Transverse colon (tissue), 4 donors: Measurements from ENCODE around the gene RSPH4A. TPM values are rescaled to one million over a fixed set of nuclear protein-coding genes. Genes with fewer than 3 reads are reported as not detected.
"Not testable (repeated sequence)": the region's sequence is repeated elsewhere in the genome, so short reads cannot be mapped to it uniquely, and the experiment has no call there.

ENCODE experiments used
- DNase-seq: peaks from one replicate; pipeline ENCODE4 v3.0.0-alpha.2; 2019
- H3K27ac ChIP-seq, 4 donors: fragments of 200-600 bp; sonication (generic); 2 replicates each; pipeline ENCODE4 v1.5.1; 2016 to 2018; ENCODE audit warnings: inconsistent platforms in 4 of 4
- H3K27me3 ChIP-seq: fragments of 200-600 bp; sonication (generic); 2 replicates; pipeline ENCODE4 v1.5.1; 2017; ENCODE audit warnings: inconsistent platforms
- H3K36me3 ChIP-seq, 4 donors: fragments of 200-600 bp; sonication (generic); 2 replicates each; pipeline ENCODE4 v1.5.1; 2017 to 2019; ENCODE audit warnings: inconsistent platforms in 4 of 4
- H3K4me1 ChIP-seq, 4 donors: fragments of 200-600 bp; sonication (generic); 2 replicates each; pipeline ENCODE4 v1.5.1; 2017 to 2020; ENCODE audit warnings: inconsistent platforms in 4 of 4
- H3K4me3 ChIP-seq, 4 donors: fragments of 200-600 bp; sonication (generic); 1 replicate in 1 of 4; 2 replicates in 3 of 4; pipeline versions ENCODE4 v1.5.1 to v1.6.1; 2017 to 2019; ENCODE audit warnings: inconsistent platforms in 4 of 4
- H3K9me3 ChIP-seq, 2 donors: fragments of 200-600 bp; sonication (generic); 2 replicates each; pipeline ENCODE4 v1.5.1; 2017 to 2019; ENCODE audit warnings: inconsistent platforms in 2 of 2
- CTCF ChIP-seq, 5 experiments: fragments of 200-600 bp in 3 of 5; fragments of 450-650 bp in 2 of 5; sonication (generic) in 3 of 5; IDR thresholded peaks; 1 replicate in 2 of 5; 2 replicates in 3 of 5; pipeline ENCODE4 v1.5.1; 2016 to 2017; ENCODE audit warnings: antibody characterized with exemption in 5 of 5, inconsistent platforms in 3 of 5, mild to moderate bottlenecking in 2 of 5, moderate library complexity in 1 of 5
- EP300 ChIP-seq: sonication (generic); formaldehyde crosslinking; IDR thresholded peaks from one replicate; pipeline ENCODE4 v1.6.1; 2017; ENCODE audit warnings: antibody characterized with exemption, low read depth
- POLR2A ChIP-seq: fragments of 450-650 bp; IDR thresholded peaks from one replicate; pipeline ENCODE4 v1.6.1; 2016; ENCODE audit warnings: antibody characterized with exemption, mild to moderate bottlenecking, moderate library complexity
- POLR2AphosphoS5 ChIP-seq, 3 donors: sonication (generic); formaldehyde crosslinking; IDR thresholded peaks; one replicate each; pipeline ENCODE4 v1.6.1; 2016; ENCODE audit warnings: antibody characterized with exemption in 3 of 3
- WGBS, 2 donors: methylation state at CpG; one replicate each; pipeline ENCODE4 v1.1.5; 2018; ENCODE audit warnings: low coverage in 1 of 2; 5-methylcytosine and 5-hydroxymethylcytosine counted together
- in situ Hi-C, 4 donors: fragments of 200-750 bp; cut with MboI; loops; one replicate each; pipeline versions ENCODE4 v1.15.0 to v1.15.1; 2017; ENCODE audit warnings: low sequenced_read_pairs in 3 of 4, low pct_ligation_motif_present in 1 of 4, low pct_unique_long_range_greater_than_20kb in 1 of 4
- intact Hi-C: fragments of 100-400 bp; cut with DNase I; formaldehyde crosslinking; loops from one replicate; pipeline ENCODE4 v1.15.1; 2023; ENCODE audit warnings: low total_unique reads
- total RNA-seq, 4 donors: library from RNA; depleted of rRNA; stranded (reverse); fragments of >200 nt; gene quantifications; one replicate each; pipeline ENCODE4 v1.1.0, GENCODE V29; 2016

RSPH4A gene
- total RNA-seq, 4 donors from 2014 or later: 0.32 to 0.55 TPM; not detected in 2

GRCh38 chr6:116586738-116587137, 29.5 kb upstream of the RSPH4A start:
- no peak overlapping the region for H3K27ac ChIP-seq
- DNase-seq: no peak
- TF ChIP-seq POLR2AphosphoS5 (IDR thresholded peaks at IDR 0.05): no peak
- no peak for TF ChIP-seq POLR2A
- TF ChIP-seq CTCF (IDR thresholded peaks at IDR 0.05): no peak
- TF ChIP-seq EP300: no peak
- H3K36me3 ChIP-seq: peaks cover 0 to 65% (median 21%) of the 10 kb centered on the region in 4 donors
- H3K4me1 ChIP-seq: no peaks in the 10 kb centered on the region
- no peak overlapping the region for H3K4me3 ChIP-seq
- H3K9me3 ChIP-seq: no peaks in the 10 kb centered on the region
- in situ Hi-C loops: no loop called here
- H3K27me3 ChIP-seq: no peaks in the 10 kb centered on the region
- intact Hi-C loops: no loop called here
- 93 to 97% methylated on average over 2 of the region's 2 CpGs for WGBS, 2 donors

DNA sequence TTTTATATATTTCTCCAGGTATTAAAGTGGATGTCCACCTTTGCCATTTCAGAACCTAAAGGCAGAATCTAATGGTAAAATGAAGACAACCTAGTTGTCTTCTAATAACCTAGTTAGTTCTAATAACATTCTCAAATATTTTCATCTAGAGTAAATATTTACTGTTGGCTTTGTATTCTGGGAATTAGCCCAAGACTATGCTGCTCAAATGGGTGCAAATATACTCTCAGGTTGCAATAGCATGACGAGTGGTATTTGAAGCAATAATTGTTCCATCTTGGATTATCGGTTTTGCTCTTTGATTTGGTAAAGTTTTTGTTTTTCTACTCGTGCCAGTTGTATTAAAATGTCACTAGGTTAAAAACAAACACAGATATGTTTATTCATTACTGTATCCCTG, 21.0 kb upstream of the RSPH4A start:
- H3K9me3 ChIP-seq: no peaks in the 10 kb centered on the region
- H3K4me3 ChIP-seq: no peak overlapping the region
- no peak overlapping the region for H3K27ac ChIP-seq
- WGBS, 2 donors: 74 to 86% methylated on average over 3 of the region's 3 CpGs
- H3K36me3 ChIP-seq: peaks cover 0 to 43% (median 15%) of the 10 kb centered on the region in 4 donors
- in situ Hi-C loops: no loop called here
- TF ChIP-seq CTCF (IDR thresholded peaks at IDR 0.05) (no peak), EP300 (no peak), POLR2A (no peak), POLR2AphosphoS5 (IDR thresholded peaks at IDR 0.05) (no peak)
- no peak for DNase-seq
- intact Hi-C loops: no loop called here
- H3K27me3 ChIP-seq: no peaks in the 10 kb centered on the region
- H3K4me1 ChIP-seq: no peaks in the 10 kb centered on the region

- TF ChIP-seq CTCF (IDR thresholded peaks at IDR 0.05) (no peak), POLR2AphosphoS5 (IDR thresholded peaks at IDR 0.05) (no peak), EP300 (no peak), POLR2A (no peak)
- in situ Hi-C loops (no loop called here), intact Hi-C loops (no loop called here)
- no peaks in the 10 kb centered on the region for H3K9me3 ChIP-seq
- no peak overlapping the region for H3K27ac ChIP-seq
- H3K4me1 ChIP-seq: no peaks in the 10 kb centered on the region
- no peaks in the 10 kb centered on the region for H3K27me3 ChIP-seq
- DNase-seq: no peak
- peaks cover 0 to 27% (median 8%) of the 10 kb centered on the region in 4 donors for H3K36me3 ChIP-seq
- no peak overlapping the region for H3K4me3 ChIP-seq
- WGBS, 2 donors: 86 to 93% methylated on average over 3 to 4 of the region's 4 CpGs
Measured at GRCh38 chr6:116596815-116597214, 19.5 kb upstream of the RSPH4A start.

GRCh38 chr6:116603916-116604315, 12.4 kb upstream of the RSPH4A start:
- H3K27me3 ChIP-seq, intact Hi-C loops, H3K4me3 ChIP-seq, H3K9me3 ChIP-seq, DNase-seq, H3K4me1 ChIP-seq, H3K27ac ChIP-seq, H3K36me3 ChIP-seq, in situ Hi-C loops: not testable (repeated sequence)
- WGBS, 2 donors: 85 to 92% methylated on average over 3 of the region's 3 CpGs

DNA sequence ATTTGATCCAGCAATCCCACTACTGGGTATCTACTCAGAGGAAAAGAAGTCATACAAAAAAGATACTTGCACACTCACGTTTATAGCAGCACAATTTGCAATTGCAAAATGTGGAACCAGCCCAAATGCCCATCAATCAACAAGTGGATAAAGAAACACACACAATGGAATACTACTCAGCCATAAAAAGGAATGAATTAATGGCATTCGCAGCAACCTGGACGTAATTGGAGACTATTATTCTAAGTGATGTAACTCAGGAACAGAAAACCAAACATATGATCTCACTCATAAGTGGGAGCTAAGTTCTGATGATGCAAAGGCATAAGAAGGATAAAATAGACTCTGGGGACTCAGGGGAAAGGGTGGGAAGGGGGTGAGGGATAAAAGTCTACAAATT, 11.4 kb upstream of the RSPH4A start:
- H3K4me3 ChIP-seq, H3K36me3 ChIP-seq, H3K27ac ChIP-seq, intact Hi-C loops, H3K4me1 ChIP-seq, H3K9me3 ChIP-seq, H3K27me3 ChIP-seq, in situ Hi-C loops, DNase-seq: not testable (repeated sequence)
- 92% methylated on average over 3 of the region's 3 CpGs for WGBS, 2 donors
